ENCODE results near the gene NFYC. TPM values are rescaled to one million over a fixed set of nuclear protein-coding genes. Genes with fewer than 3 reads are reported as not detected.

Gene NFYC
- total RNA-seq, 1 experiment from 2014 or later: 46.5 TPM

- CTCF ChIA-PET: no interaction called here
- TF ChIP-seq ZNF121 (CRISPR knock-in tag; IDR thresholded peaks at IDR 0.05) (no peak), AFF4 (CRISPR knock-in tag; IDR thresholded peaks at IDR 0.05; ENCODE audit: borderline replicate concordance) (no peak), ERG (CRISPR knock-in tag; IDR thresholded peaks at IDR 0.05) (no peak), SMAD3 (CRISPR knock-in tag; IDR thresholded peaks at IDR 0.05; ENCODE audit: borderline replicate concordance) (no peak), PRRX2 (CRISPR knock-in tag; IDR thresholded peaks at IDR 0.05) (no peak), EMX1 (CRISPR knock-in tag; IDR thresholded peaks at IDR 0.05) (no peak), CDX4 (CRISPR knock-in tag; IDR thresholded peaks at IDR 0.05; ENCODE audit: borderline replicate concordance) (no peak), ZNF138 (CRISPR knock-in tag; conservative IDR thresholded peaks at IDR 0.05) (no peak), ZNF232 (CRISPR knock-in tag; IDR thresholded peaks at IDR 0.05) (no peak), ZBTB21 (CRISPR knock-in tag; IDR thresholded peaks at IDR 0.05; ENCODE audit: borderline replicate concordance) (no peak), OVOL2 (CRISPR knock-in tag; IDR thresholded peaks at IDR 0.05; ENCODE audit: borderline replicate concordance) (no peak), ARID4B (CRISPR knock-in tag; IDR thresholded peaks at IDR 0.05; ENCODE audit: borderline replicate concordance) (no peak)
- Mint-ChIP-seq H3K36me3 (peaks cover 46% of the 10 kb centered on the region), H3K9me3 (no peaks in the 10 kb centered on the region), H3K4me3 (no peak overlapping the region), H3K4me1 (peaks cover 15% of the 10 kb centered on the region), H3K27ac (no peak overlapping the region), H3K27me3 (ENCODE audit: low read depth) (no peaks in the 10 kb centered on the region)
- POLR2A ChIA-PET: interaction anchor here (0.9 kb wide), 1 partner anchor 24 kb away, joined by 3 read pairs; no protein-coding TSS in a partner anchor
- ATAC-seq (no peak), DNase-seq (ENCODE audit: low spot score) (no peak)
Observed at GRCh38 chr1:40739455-40740008, 48.0 kb downstream of the NFYC start.

GRCh38 chr1:40740039-40740996 is 48.8 kb downstream of the NFYC start:
- POLR2A ChIA-PET: no interaction called here
- peaks cover 12% of the 10 kb centered on the region for H3K4me1 Mint-ChIP-seq
- peaks cover 48% of the 10 kb centered on the region for H3K36me3 Mint-ChIP-seq
- no peak overlapping the region for H3K4me3 Mint-ChIP-seq
- DNase-seq (ENCODE audit: low spot score): no peak
- no peak for ATAC-seq
- H3K27me3 Mint-ChIP-seq (ENCODE audit: low read depth): no peaks in the 10 kb centered on the region
- peak overlapping the region; percentile 57; the same call in 1 of the 2 replicates for H3K27ac Mint-ChIP-seq
- CTCF ChIA-PET: interaction anchor here (0.6 kb wide), 1 partner anchor 34 kb away, joined by 3 read pairs; no protein-coding TSS in a partner anchor
- no peaks in the 10 kb centered on the region for H3K9me3 Mint-ChIP-seq
- TF ChIP-seq NFYB (CRISPR knock-in tag; conservative IDR thresholded peaks at IDR 0.05; ENCODE audit: low read depth) (no peak), FOXP4 (CRISPR knock-in tag; IDR thresholded peaks at IDR 0.05) (no peak), IRF1 (CRISPR knock-in tag; IDR thresholded peaks at IDR 0.05) (no peak), ATF3 (CRISPR knock-in tag; conservative IDR thresholded peaks at IDR 0.05) (no peak), RORB (CRISPR knock-in tag; IDR thresholded peaks at IDR 0.05) (no peak), ZNF317 (CRISPR knock-in tag; IDR thresholded peaks at IDR 0.05; ENCODE audit: borderline replicate concordance, low read depth) (no peak), NR3C1 (CRISPR knock-in tag; conservative IDR thresholded peaks at IDR 0.05; ENCODE audit: low read depth) (no peak), NR1H2 (CRISPR knock-in tag; IDR thresholded peaks at IDR 0.05) (no peak)
